Peyer's patch (tissue), 4 donors: ENCODE results near the gene TICRR.

Experiments used
- CTCF ChIP-seq, 6 experiments: fragments of 450-650 bp in 4 of 6; fragments of 200-600 bp in 2 of 6; sonication (generic) in 1 of 6; IDR thresholded peaks; one replicate each; pipeline ENCODE4 v1.5.1; 2017 to 2019; ENCODE audit warnings: antibody characterized with exemption in 6 of 6, mild to moderate bottlenecking in 3 of 6, moderate library complexity in 1 of 6
- POLR2A ChIP-seq, 2 donors: fragments of 450-650 bp; IDR thresholded peaks; one replicate each; pipeline ENCODE4 v1.5.1; 2017; ENCODE audit warnings: antibody characterized with exemption in 2 of 2, mild to moderate bottlenecking in 2 of 2, moderate library complexity in 2 of 2

- no peak for TF ChIP-seq POLR2A (IDR thresholded peaks at IDR 0.05)
- no peak for TF ChIP-seq CTCF (IDR thresholded peaks at IDR 0.05)
Measured at GRCh38 chr15:89566621-89567294, 8.5 kb upstream of the TICRR start.
